IMR-90 (cell line): ENCODE results near the gene RAX2. TPM values are rescaled to one million over a fixed set of nuclear protein-coding genes. Genes with fewer than 3 reads are reported as not detected.

Experiments
- ATAC-seq: fragments of 200-7000 bp; cut with Tn5 transposase; 2 replicates; pipeline ENCODE4 v1.9.1; 2020; ENCODE audit warnings: low read depth, mild to moderate bottlenecking, moderate library complexity
- BruUV-seq: library from RNA; stranded (reverse); fragments of 400-500 nt; replicated peaks from 2 replicates; lab custom pipeline; 2021; lab: Mats Ljungman, UMichigan
- CTCF ChIA-PET: fragments of 300-600 bp; formaldehyde crosslinking; extraction: SDS; loops from one replicate; lab custom pipeline; 2021; ENCODE audit warnings: antibody characterized with exemption; lab: Yijun Ruan, JAX
- POLR2A ChIA-PET: fragments of 300-600 bp; sonication (Branson Sonifier 250); formaldehyde crosslinking; loops from one replicate; lab custom pipeline; 2022; ENCODE audit warnings: antibody characterized with exemption; ENCODE audit not compliant: unreplicated experiment; lab: Charles Lee
- DNase-seq: peaks from one replicate; pipeline ENCODE4 v3.0.0; 2013
- H2AFZ ChIP-seq: replicated peaks from 2 replicates; pipeline ENCODE3; 2013; ENCODE audit warnings: low read length, mild to moderate bottlenecking; ENCODE audit not compliant: poor library complexity
- H2AK5ac ChIP-seq: 2 replicates; pipeline ENCODE4 v1.6.1; 2013; ENCODE audit warnings: low read depth, low read length, inconsistent platforms
- H2AK9ac ChIP-seq: replicated peaks from 2 replicates; pipeline ENCODE3; 2013; ENCODE audit warnings: mild to moderate bottlenecking, low read depth, low read length, moderate library complexity; ENCODE audit not compliant: poor library complexity
- H2BK120ac ChIP-seq: 2 replicates; pipeline ENCODE4 v1.6.1; 2013; ENCODE audit warnings: low read depth, low read length, inconsistent platforms
- H2BK15ac ChIP-seq: 3 replicates; pipeline ENCODE4 v1.6.1; 2013; ENCODE audit warnings: low read depth, low read length, inconsistent platforms
- H2BK20ac ChIP-seq: 2 replicates; pipeline ENCODE4 v1.6.1; 2013; ENCODE audit warnings: low read depth, mild to moderate bottlenecking, inconsistent platforms, low read length, moderate library complexity
- H2BK5ac ChIP-seq: 2 replicates; pipeline ENCODE4 v1.6.1; 2013; ENCODE audit warnings: mild to moderate bottlenecking, low read depth, low read length, inconsistent platforms; ENCODE audit not compliant: poor library complexity, severe bottlenecking
- H3K14ac ChIP-seq: replicated peaks from 2 replicates; pipeline ENCODE4 v1.6.1; 2013; ENCODE audit warnings: low read depth, low read length, inconsistent platforms
- H3K18ac ChIP-seq: 2 replicates; pipeline ENCODE4 v1.6.1; 2013; ENCODE audit warnings: low read depth, low read length, control low read depth
- H3K23ac ChIP-seq: 2 replicates; pipeline ENCODE4 v1.6.1; 2013; ENCODE audit warnings: low read depth, low read length, inconsistent platforms
- H3K27ac ChIP-seq: 2 replicates; pipeline ENCODE4 v1.5.1; 2013; ENCODE audit warnings: mild to moderate bottlenecking, control low read depth, low read length; ENCODE audit not compliant: insufficient read depth
- H3K27me3 ChIP-seq: 2 replicates; pipeline ENCODE4 v1.6.1; 2013; ENCODE audit warnings: low read length; ENCODE audit not compliant: control insufficient read depth, insufficient read depth
- H3K36me3 ChIP-seq: 2 replicates; pipeline ENCODE4 v1.6.1; 2013; ENCODE audit warnings: low read length, mixed read lengths; ENCODE audit not compliant: control insufficient read depth, insufficient read depth
- H3K4ac ChIP-seq: 2 replicates; pipeline ENCODE4 v1.6.1; 2013; ENCODE audit warnings: low read depth, low read length, inconsistent platforms
- H3K4me1 ChIP-seq: 2 replicates; pipeline ENCODE4 v1.6.1; 2013; ENCODE audit warnings: low read length, mixed read lengths; ENCODE audit not compliant: control insufficient read depth, insufficient read depth
- H3K4me2 ChIP-seq: 2 replicates; pipeline ENCODE4 v1.6.1; 2013; ENCODE audit warnings: low read depth, mild to moderate bottlenecking, control low read depth, low read length, moderate library complexity
- H3K4me3 ChIP-seq: 2 replicates; pipeline ENCODE4 v1.5.1; 2013; ENCODE audit warnings: low read depth, mild to moderate bottlenecking, control low read depth, low read length, moderate library complexity; ENCODE audit not compliant: insufficient read depth
- H3K56ac ChIP-seq: 2 replicates; pipeline ENCODE4 v1.6.1; 2013; ENCODE audit warnings: low read length, inconsistent platforms; ENCODE audit not compliant: insufficient read depth; ENCODE audit errors: extremely low read depth
- H3K79me1 ChIP-seq, 2 experiments: 2 replicates each; pipeline ENCODE4 v1.6.1; 2013; ENCODE audit warnings: low read length in 2 of 2, inconsistent platforms in 1 of 2, low read depth in 1 of 2
- H3K9ac ChIP-seq: 2 replicates; pipeline ENCODE4 v1.6.1; 2013; ENCODE audit warnings: low read depth, low read length, control low read depth
- H3K9me1 ChIP-seq: 2 replicates; pipeline ENCODE4 v1.6.1; 2013; ENCODE audit warnings: low read length, inconsistent platforms; ENCODE audit not compliant: insufficient read depth
- H3K9me3 ChIP-seq: 2 replicates; pipeline ENCODE4 v1.6.1; 2013; ENCODE audit warnings: low read length; ENCODE audit not compliant: control insufficient read depth, insufficient read depth
- H4K20me1 ChIP-seq: 2 replicates; pipeline ENCODE4 v1.6.1; 2013; ENCODE audit warnings: low read length, inconsistent platforms; ENCODE audit not compliant: insufficient read depth
- H4K5ac ChIP-seq: 2 replicates; pipeline ENCODE4 v1.6.1; 2013; ENCODE audit warnings: mild to moderate bottlenecking, low read depth, low read length, control low read depth
- H4K8ac ChIP-seq, 2 experiments: 2 replicates each; pipeline ENCODE4 v1.6.1; 2013; ENCODE audit warnings: low read depth in 2 of 2, low read length in 2 of 2, control low read depth in 1 of 2, inconsistent platforms in 1 of 2
- H4K91ac ChIP-seq: 2 replicates; pipeline ENCODE4 v1.6.1; 2013; ENCODE audit warnings: low read depth, low read length, inconsistent platforms; ENCODE audit not compliant: insufficient read depth
- CTCF ChIP-seq: conservative IDR thresholded peaks from 2 replicates; pipeline ENCODE4 v1.5.1; 2012; ENCODE audit warnings: mild to moderate bottlenecking, low read depth, low read length, improper control_type of control experiment
- RCOR1 ChIP-seq: IDR thresholded peaks from 2 replicates; pipeline ENCODE4 v1.6.1; 2012; ENCODE audit warnings: mild to moderate bottlenecking, low read length, improper control_type of control experiment; ENCODE audit not compliant: insufficient replicate concordance
- WGBS, 2 experiments: methylation state at CpG; one replicate each; pipeline versions ENCODE4 v1.1.5 to v1.1.7; 2013; ENCODE audit warnings: missing lambda C conversion rate in 2 of 2; ENCODE audit not compliant: insufficient read length in 1 of 2; ENCODE audit errors: extremely low coverage in 2 of 2; 5-methylcytosine and 5-hydroxymethylcytosine counted together
- dilution Hi-C: fragments of 300-500 bp; cut with HindIII; formaldehyde crosslinking; loops from one replicate; pipeline ENCODE4 v1.14.3; 2018; ENCODE audit warnings: low sequenced_read_pairs; ENCODE audit not compliant: unreplicated experiment
- in situ Hi-C: fragments of 300-500 bp; cut with MboI; formaldehyde crosslinking; loops from 3 replicates; pipeline ENCODE4 v1.14.3; 2019; ENCODE audit warnings: low sequenced_read_pairs, inconsistent platforms, mixed read lengths
- intact Hi-C: fragments of 100-400 bp; cut with micrococcal nuclease; formaldehyde crosslinking; loops from 2 replicates; pipeline ENCODE4 v1.10.0; 2022
- polyA plus RNA-seq, 3 experiments: library from polyadenylated mRNA; depleted of rRNA; stranded (reverse); fragments of >200 nt; gene quantifications; 2 replicates each; pipeline ENCODE4 v1.2.3, GENCODE V29; 2012; ENCODE audit warnings: low replicate concordance in 1 of 3
- total RNA-seq: library from RNA; depleted of rRNA; stranded (reverse); fragments of >200 nt; gene quantifications from 2 replicates; pipeline ENCODE4 v1.2.3, GENCODE V29; 2012

RAX2 gene
- total and polyA plus RNA-seq, 2 of the 4 experiments (the other 2 are of a cell fraction), result not detected

- no peak for ATAC-seq
- H3K27ac ChIP-seq, result no peak overlapping the region
- H3K9ac ChIP-seq, result no peak overlapping the region
- H4K8ac ChIP-seq, result no peak overlapping the region
- no peak overlapping the region for H3K4me3 ChIP-seq
- H3K56ac ChIP-seq, result no peak overlapping the region
- no peaks in the 10 kb centered on the region for H3K36me3 ChIP-seq
- H4K20me1 ChIP-seq, result no peaks in the 10 kb centered on the region
- H4K5ac ChIP-seq, result no peak overlapping the region
- H3K9me1 ChIP-seq, result no peaks in the 10 kb centered on the region
- in situ Hi-C loops (no loop called here), intact Hi-C loops (no loop called here), dilution Hi-C loops (no loop called here)
- no peak overlapping the region for H3K4me2 ChIP-seq
- no peak for DNase-seq
- H2BK15ac ChIP-seq, result no peak overlapping the region
- CTCF ChIA-PET, result no interaction called here
- no peak overlapping the region for H2BK20ac ChIP-seq
- peaks cover 19% of the 10 kb centered on the region for H3K27me3 ChIP-seq
- H3K79me1 ChIP-seq, result no peaks in the 10 kb centered on the region
- H3K18ac ChIP-seq, result no peak overlapping the region
- H2BK120ac ChIP-seq, result no peak overlapping the region
- H2BK5ac ChIP-seq, result no peak overlapping the region
- H2AK5ac ChIP-seq, result no peak overlapping the region
- no peak overlapping the region for H2AK9ac ChIP-seq
- no peak overlapping the region for H3K14ac ChIP-seq
- BruUV-seq, result no TSS peak
- no peak overlapping the region for H2AFZ ChIP-seq
- TF ChIP-seq RCOR1, result peak; percentile 82
- no peak for TF ChIP-seq CTCF
- H3K9me3 ChIP-seq, result peaks cover 24% of the 10 kb centered on the region
- H3K23ac ChIP-seq, result no peak overlapping the region
- WGBS, 2 experiments, result no CpG with 5 or more reads among the region's 1 CpG
- no peak overlapping the region for H3K4ac ChIP-seq
- no peaks in the 10 kb centered on the region for H3K4me1 ChIP-seq
- POLR2A ChIA-PET, result no interaction called here
- H4K91ac ChIP-seq, result no peak overlapping the region
Observed at GRCh38 chr19:3782330-3782729, 10.3 kb upstream of the RAX2 start.
